ENCODE results near the gene PDILT. TPM values are rescaled to one million over a fixed set of nuclear protein-coding genes. Genes with fewer than 3 reads are reported as not detected.

The PDILT gene
- total and polyA plus RNA-seq, 2 donors (not counting 3 experiments of a cell fraction or from before 2014, with no cell fraction given) = not detected

DNA sequence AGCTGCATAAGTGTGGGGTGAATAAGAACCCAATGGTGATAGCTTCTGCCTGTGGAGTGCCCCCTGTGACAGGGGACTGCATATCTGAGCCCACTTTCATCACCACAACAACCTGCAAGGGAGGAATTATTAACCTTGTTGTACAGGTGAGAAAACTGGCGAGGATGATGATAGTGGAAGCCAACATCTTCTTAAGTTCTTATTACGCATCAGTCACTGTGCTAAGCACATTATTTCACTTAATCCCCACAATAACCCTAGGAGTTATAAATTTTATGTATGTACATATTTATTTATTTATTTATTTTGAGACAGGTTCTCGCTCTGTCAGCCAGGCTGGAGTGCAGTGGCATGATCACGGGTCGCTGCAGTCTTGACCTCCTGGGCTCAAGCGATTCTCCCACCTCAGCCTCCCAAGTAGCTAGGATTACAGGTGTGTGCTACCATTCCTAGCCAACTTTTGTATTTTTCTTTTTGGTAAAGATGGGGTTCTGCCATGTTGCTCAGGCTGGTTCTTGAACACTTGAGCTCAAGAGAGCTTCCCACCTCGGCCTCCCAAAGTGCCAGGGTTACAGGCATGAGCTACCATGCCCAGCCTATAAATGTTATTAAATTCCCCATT lies 7.6 kb downstream of the PDILT start:
- DNase-seq (ENCODE audit: low read depth, low spot score) = no peak
- ChIA-PET POLR2A (no interaction called here), CTCF (interaction anchor here (1.1 to 1.4 kb wide), 2 partner anchors 12 to 490 kb away, joined by 4 to 5 read pairs; no protein-coding TSS in a partner anchor)
- TF ChIP-seq GATA2 (IDR thresholded peaks at IDR 0.05; ENCODE audit: insufficient read depth, insufficient read length, low read depth, low read length) (no peak), JUN (IDR thresholded peaks at IDR 0.05; ENCODE audit: borderline replicate concordance, insufficient read depth, insufficient read length, low read depth) (no peak)
- H3K36me3 ChIP-seq (ENCODE audit: control insufficient read depth in 2 of 2, extremely low read depth in 1 of 2, insufficient read depth in 2 of 2, low read length in 2 of 2) = no peaks in the 10 kb centered on the region
- no peak overlapping the region for H2AFZ ChIP-seq (ENCODE audit: low read depth, low read length)
- no peak for FAIRE-seq
- H3K9me3 ChIP-seq (replicated peaks; ENCODE audit: control insufficient read depth, insufficient read depth, low read length) = no peaks in the 10 kb centered on the region
- H4K20me1 ChIP-seq (replicated peaks; ENCODE audit: control insufficient read depth, extremely low read depth, insufficient read depth, low read length) = no peaks in the 10 kb centered on the region
- intact Hi-C loops (cut with micrococcal nuclease) = no loop called here
- H3K27ac ChIP-seq (ENCODE audit: insufficient read depth, low read depth, low read length) = no peak overlapping the region
- dilution Hi-C loops (cut with MboI; ENCODE audit: extremely low pct_ligation_motif_present, low sequenced_read_pairs) = no loop called here
- H3K4me3 ChIP-seq (replicated peaks in 1 of 3; ENCODE audit: insufficient read depth in 1 of 3, low read depth in 1 of 3, low read length in 3 of 3) = no peak overlapping the region
- no peaks in the 10 kb centered on the region for H3K27me3 ChIP-seq (ENCODE audit: control insufficient read depth in 2 of 2, insufficient read depth in 2 of 2, low read length in 2 of 2)
- no peaks in the 10 kb centered on the region for H3K4me1 ChIP-seq (ENCODE audit: control insufficient read depth, extremely low read depth, insufficient read depth, low read length)
- H3K79me2 ChIP-seq (ENCODE audit: control insufficient read depth, insufficient read depth, low read length) = no peaks in the 10 kb centered on the region
- BruUV-seq (replicated peaks) = no TSS peak
- H3K4me2 ChIP-seq (ENCODE audit: insufficient read depth, low read length) = no peak overlapping the region
- no peak overlapping the region for H3K9ac ChIP-seq (replicated peaks; ENCODE audit: extremely low read depth, insufficient read depth, low read length)
- no peaks in the 10 kb centered on the region for H3K9me1 ChIP-seq (replicated peaks; ENCODE audit: control insufficient read depth, extremely low read depth, insufficient read depth, low read length)

DNA sequence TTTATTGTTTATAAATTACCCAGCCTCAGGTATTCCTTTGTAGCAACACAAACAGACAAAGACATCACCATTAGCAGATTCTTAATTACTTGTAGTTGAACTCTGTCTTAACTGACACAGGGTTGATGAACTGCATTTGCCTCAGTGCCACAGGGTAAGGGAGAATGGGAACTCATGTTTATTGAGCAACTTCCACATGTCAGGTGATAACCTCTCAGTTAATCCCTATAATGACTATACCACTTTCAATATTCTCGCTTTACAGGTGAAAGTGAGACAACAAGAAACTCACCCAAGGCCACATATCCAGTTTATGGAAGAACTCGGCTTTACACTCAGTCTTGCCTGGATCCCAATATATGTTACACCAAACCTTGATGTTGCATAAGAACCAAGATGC lies 8.6 kb downstream of the PDILT start:
- no peak overlapping the region for H3K27ac ChIP-seq (ENCODE audit: insufficient read depth, low read depth, low read length)
- BruUV-seq (replicated peaks) = no TSS peak
- no peak overlapping the region for H3K4me2 ChIP-seq (ENCODE audit: insufficient read depth, low read length)
- H3K4me1 ChIP-seq (ENCODE audit: control insufficient read depth, extremely low read depth, insufficient read depth, low read length) = no peaks in the 10 kb centered on the region
- H2AFZ ChIP-seq (ENCODE audit: low read depth, low read length) = no peak overlapping the region
- POLR2A ChIA-PET = no interaction called here
- no peaks in the 10 kb centered on the region for H3K27me3 ChIP-seq (ENCODE audit: control insufficient read depth in 2 of 2, insufficient read depth in 2 of 2, low read length in 2 of 2)
- no peaks in the 10 kb centered on the region for H3K36me3 ChIP-seq (ENCODE audit: control insufficient read depth in 2 of 2, extremely low read depth in 1 of 2, insufficient read depth in 2 of 2, low read length in 2 of 2)
- TF ChIP-seq FOS (IDR thresholded peaks at IDR 0.05; ENCODE audit: borderline replicate concordance, insufficient read depth, low read length) (no peak), POLR2AphosphoS5 (IDR thresholded peaks at IDR 0.05; ENCODE audit: insufficient read depth, low read depth, low read length) (no peak), POLR2A (IDR thresholded peaks at IDR 0.05; ENCODE audit: low read depth, low read length) (no peak), JUN (IDR thresholded peaks at IDR 0.05; ENCODE audit: borderline replicate concordance, insufficient read depth, insufficient read length, low read depth) (no peak), GATA2 (IDR thresholded peaks at IDR 0.05; ENCODE audit: insufficient read depth, insufficient read length, low read depth, low read length) (no peak), EZH2 (IDR thresholded peaks at IDR 0.05; ENCODE audit: borderline replicate concordance, low read depth, low read length, severe bottlenecking) (no peak), MYC (IDR thresholded peaks at IDR 0.05; ENCODE audit: low read depth, low read length) (no peak)
- TF ChIP-seq, protein P1, sequence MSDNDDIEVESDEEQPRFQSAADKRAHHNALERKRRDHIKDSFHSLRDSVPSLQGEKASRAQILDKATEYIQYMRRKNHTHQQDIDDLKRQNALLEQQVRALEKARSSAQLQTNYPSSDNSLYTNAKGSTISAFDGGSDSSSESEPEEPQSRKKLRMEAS (IDR thresholded peaks at IDR 0.05; ENCODE audit: insufficient read depth, insufficient read length) = no peak
- TF ChIP-seq, protein P2, sequence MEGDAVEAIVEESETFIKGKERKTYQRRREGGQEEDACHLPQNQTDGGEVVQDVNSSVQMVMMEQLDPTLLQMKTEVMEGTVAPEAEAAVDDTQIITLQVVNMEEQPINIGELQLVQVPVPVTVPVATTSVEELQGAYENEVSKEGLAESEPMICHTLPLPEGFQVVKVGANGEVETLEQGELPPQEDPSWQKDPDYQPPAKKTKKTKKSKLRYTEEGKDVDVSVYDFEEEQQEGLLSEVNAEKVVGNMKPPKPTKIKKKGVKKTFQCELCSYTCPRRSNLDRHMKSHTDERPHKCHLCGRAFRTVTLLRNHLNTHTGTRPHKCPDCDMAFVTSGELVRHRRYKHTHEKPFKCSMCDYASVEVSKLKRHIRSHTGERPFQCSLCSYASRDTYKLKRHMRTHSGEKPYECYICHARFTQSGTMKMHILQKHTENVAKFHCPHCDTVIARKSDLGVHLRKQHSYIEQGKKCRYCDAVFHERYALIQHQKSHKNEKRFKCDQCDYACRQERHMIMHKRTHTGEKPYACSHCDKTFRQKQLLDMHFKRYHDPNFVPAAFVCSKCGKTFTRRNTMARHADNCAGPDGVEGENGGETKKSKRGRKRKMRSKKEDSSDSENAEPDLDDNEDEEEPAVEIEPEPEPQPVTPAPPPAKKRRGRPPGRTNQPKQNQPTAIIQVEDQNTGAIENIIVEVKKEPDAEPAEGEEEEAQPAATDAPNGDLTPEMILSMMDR (IDR thresholded peaks at IDR 0.05; ENCODE audit: extremely low read depth in 1 of 2, insufficient read depth in 1 of 2, low read depth in 1 of 2, low read length in 2 of 2) = no peak
- H3K4me3 ChIP-seq (replicated peaks in 1 of 3; ENCODE audit: insufficient read depth in 1 of 3, low read depth in 1 of 3, low read length in 3 of 3) = no peak overlapping the region
- H3K9me3 ChIP-seq (replicated peaks; ENCODE audit: control insufficient read depth, insufficient read depth, low read length) = no peaks in the 10 kb centered on the region
- DNase-seq (ENCODE audit: low read depth, low spot score) (no peak), FAIRE-seq (no peak)
- no peak overlapping the region for H3K9ac ChIP-seq (replicated peaks; ENCODE audit: extremely low read depth, insufficient read depth, low read length)
- no peaks in the 10 kb centered on the region for H3K9me1 ChIP-seq (replicated peaks; ENCODE audit: control insufficient read depth, extremely low read depth, insufficient read depth, low read length)
- intact Hi-C loops (cut with micrococcal nuclease) = no loop called here
- H4K20me1 ChIP-seq (replicated peaks; ENCODE audit: control insufficient read depth, extremely low read depth, insufficient read depth, low read length) = no peaks in the 10 kb centered on the region
- dilution Hi-C loops (cut with MboI; ENCODE audit: extremely low pct_ligation_motif_present, low sequenced_read_pairs) = no loop called here
- H3K79me2 ChIP-seq (ENCODE audit: control insufficient read depth, insufficient read depth, low read length) = no peaks in the 10 kb centered on the region
- CTCF ChIA-PET = no interaction called here

Data from endothelial cell of umbilical vein (primary cell).